GM18861 (cell line): ENCODE results near the gene CCDC69.
"Not testable (repeated sequence)": the region's sequence is repeated elsewhere in the genome, so short reads cannot be mapped to it uniquely, and the experiment has no call there.

ENCODE experiments used
- ATAC-seq: cut with Tn5 transposase; IDR thresholded peaks from one replicate; pipeline ENCODE4 v1.9.1; 2021; ENCODE audit not compliant: unreplicated experiment

The CCDC69 gene

GRCh38 chr5:151222790-151223446, 974 bp downstream of the CCDC69 start:
- ATAC-seq: peak; percentile 63

GRCh38 chr5:151222054-151222789, 1.7 kb downstream of the CCDC69 start:
- ATAC-seq: no peak

GRCh38 chr5:151221574-151221973, 2.3 kb downstream of the CCDC69 start:
- no peak for ATAC-seq

GRCh38 chr5:151219789-151220188, 4.1 kb downstream of the CCDC69 start:
- no peak for ATAC-seq

GRCh38 chr5:151219138-151219537, 4.8 kb downstream of the CCDC69 start:
- ATAC-seq: no peak

- ATAC-seq: no peak
Measured at GRCh38 chr5:151218177-151218576, 5.7 kb downstream of the CCDC69 start.

GRCh38 chr5:151216781-151217180, 7.1 kb downstream of the CCDC69 start:
- ATAC-seq: no peak

GRCh38 chr5:151215546-151215880, 8.4 kb downstream of the CCDC69 start:
- ATAC-seq: no peak

- peak; percentile 43 for ATAC-seq
Measured at GRCh38 chr5:151214614-151215545, 9.0 kb downstream of the CCDC69 start.

- ATAC-seq: peak; percentile 71
Measured at GRCh38 chr5:151213803-151214613, 9.9 kb downstream of the CCDC69 start.

GRCh38 chr5:151212406-151212798, 11.5 kb downstream of the CCDC69 start:
- ATAC-seq: no peak

GRCh38 chr5:151208481-151208914, 15.4 kb downstream of the CCDC69 start:
- ATAC-seq: no peak

GRCh38 chr5:151205411-151205810, 18.5 kb downstream of the CCDC69 start:
- ATAC-seq: no peak

- no peak for ATAC-seq
Measured at GRCh38 chr5:151204051-151204450, 19.8 kb downstream of the CCDC69 start.

- ATAC-seq: no peak
Measured at GRCh38 chr5:151202381-151203139, 21.3 kb downstream of the CCDC69 start.

GRCh38 chr5:151200913-151201595, 22.8 kb downstream of the CCDC69 start:
- ATAC-seq: no peak

GRCh38 chr5:151199581-151200185, 24.2 kb downstream of the CCDC69 start:
- ATAC-seq: no peak

- no peak for ATAC-seq
Measured at GRCh38 chr5:151198861-151199260, 25.0 kb downstream of the CCDC69 start.

GRCh38 chr5:151197291-151197600, 26.6 kb downstream of the CCDC69 start:
- ATAC-seq: not testable (repeated sequence)
